ENCODE results near the gene FOXO4.

DNA sequence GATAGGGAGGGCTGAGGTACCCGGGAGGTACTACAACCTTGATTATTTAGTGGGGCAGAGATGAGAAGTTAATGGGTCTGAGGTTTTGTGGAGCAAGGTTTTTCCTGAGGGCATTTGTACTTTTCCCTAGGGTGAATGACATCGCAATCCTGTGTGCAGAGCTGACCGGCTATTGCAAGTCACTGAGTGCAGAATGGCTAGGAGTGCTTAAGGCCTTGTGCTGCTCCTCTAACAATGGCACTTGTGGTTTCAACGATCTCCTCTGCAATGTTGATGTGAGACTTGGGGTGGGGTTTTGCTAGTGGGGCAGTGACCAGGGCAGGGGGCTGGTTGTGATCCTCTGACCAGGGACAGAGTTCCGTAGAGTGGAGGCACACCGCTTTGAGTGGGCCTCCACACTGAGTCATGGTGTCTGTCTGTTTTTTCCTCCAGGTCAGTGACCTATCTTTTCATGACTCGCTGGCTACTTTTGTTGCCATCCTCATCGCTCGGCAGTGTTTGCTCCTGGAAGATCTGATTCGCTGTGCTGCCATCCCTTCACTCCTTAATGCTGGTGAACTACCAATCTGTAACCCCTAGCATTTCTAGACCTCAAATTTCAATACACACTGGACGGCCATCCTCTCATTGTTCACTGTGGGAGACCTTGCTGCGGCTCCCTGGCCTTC is 32.6 kb downstream of the FOXO4 start:
- TF ChIP-seq, protein P1, sequence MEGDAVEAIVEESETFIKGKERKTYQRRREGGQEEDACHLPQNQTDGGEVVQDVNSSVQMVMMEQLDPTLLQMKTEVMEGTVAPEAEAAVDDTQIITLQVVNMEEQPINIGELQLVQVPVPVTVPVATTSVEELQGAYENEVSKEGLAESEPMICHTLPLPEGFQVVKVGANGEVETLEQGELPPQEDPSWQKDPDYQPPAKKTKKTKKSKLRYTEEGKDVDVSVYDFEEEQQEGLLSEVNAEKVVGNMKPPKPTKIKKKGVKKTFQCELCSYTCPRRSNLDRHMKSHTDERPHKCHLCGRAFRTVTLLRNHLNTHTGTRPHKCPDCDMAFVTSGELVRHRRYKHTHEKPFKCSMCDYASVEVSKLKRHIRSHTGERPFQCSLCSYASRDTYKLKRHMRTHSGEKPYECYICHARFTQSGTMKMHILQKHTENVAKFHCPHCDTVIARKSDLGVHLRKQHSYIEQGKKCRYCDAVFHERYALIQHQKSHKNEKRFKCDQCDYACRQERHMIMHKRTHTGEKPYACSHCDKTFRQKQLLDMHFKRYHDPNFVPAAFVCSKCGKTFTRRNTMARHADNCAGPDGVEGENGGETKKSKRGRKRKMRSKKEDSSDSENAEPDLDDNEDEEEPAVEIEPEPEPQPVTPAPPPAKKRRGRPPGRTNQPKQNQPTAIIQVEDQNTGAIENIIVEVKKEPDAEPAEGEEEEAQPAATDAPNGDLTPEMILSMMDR (IDR thresholded peaks at IDR 0.05): no peak
- TF ChIP-seq POLR2A (IDR thresholded peaks at IDR 0.05): no peak
